ENCODE measurements around the gene TRIM61.

DNA sequence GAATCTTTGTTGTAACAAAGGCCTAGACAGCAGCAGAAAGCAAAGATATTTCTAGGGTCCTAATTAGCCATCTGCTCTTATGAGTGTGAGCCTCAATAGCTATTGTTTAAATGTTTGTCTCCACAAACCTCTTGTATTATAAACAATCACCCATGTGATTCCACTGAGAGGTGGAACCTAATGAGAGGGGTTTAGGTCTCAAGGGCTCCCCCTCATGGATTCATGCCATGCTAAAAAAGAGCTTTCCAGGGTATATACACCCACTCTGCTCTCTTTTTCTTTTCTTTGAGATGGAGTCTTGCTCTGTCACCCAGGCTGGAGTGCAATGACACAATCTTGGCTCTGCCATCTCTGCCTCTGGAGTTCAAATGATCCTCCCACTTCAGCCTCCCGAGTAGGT lies 42.1 kb downstream of the TRIM61 start:
- TF ChIP-seq, protein P1, sequence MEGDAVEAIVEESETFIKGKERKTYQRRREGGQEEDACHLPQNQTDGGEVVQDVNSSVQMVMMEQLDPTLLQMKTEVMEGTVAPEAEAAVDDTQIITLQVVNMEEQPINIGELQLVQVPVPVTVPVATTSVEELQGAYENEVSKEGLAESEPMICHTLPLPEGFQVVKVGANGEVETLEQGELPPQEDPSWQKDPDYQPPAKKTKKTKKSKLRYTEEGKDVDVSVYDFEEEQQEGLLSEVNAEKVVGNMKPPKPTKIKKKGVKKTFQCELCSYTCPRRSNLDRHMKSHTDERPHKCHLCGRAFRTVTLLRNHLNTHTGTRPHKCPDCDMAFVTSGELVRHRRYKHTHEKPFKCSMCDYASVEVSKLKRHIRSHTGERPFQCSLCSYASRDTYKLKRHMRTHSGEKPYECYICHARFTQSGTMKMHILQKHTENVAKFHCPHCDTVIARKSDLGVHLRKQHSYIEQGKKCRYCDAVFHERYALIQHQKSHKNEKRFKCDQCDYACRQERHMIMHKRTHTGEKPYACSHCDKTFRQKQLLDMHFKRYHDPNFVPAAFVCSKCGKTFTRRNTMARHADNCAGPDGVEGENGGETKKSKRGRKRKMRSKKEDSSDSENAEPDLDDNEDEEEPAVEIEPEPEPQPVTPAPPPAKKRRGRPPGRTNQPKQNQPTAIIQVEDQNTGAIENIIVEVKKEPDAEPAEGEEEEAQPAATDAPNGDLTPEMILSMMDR (IDR thresholded peaks at IDR 0.05), result peak; percentile 46
- no peak for TF ChIP-seq EZH2 (IDR thresholded peaks at IDR 0.05)
